RWPE1 (cell line): ENCODE measurements around the gene TCEANC.

ENCODE experiments used
- CTCF ChIA-PET: fragments of 350-600 bp; sonication (Branson Sonifier 250); formaldehyde crosslinking; extraction: SDS; loops from one replicate; lab custom pipeline; 2021; lab: Yijun Ruan, JAX
- POLR2A ChIA-PET: fragments of 400-600 bp; formaldehyde crosslinking; extraction: SDS; loops from one replicate; lab custom pipeline; 2020; ENCODE audit warnings: antibody characterized with exemption; ENCODE audit not compliant: low non-redundant PET; lab: Yijun Ruan, JAX
- DNase-seq: peaks from one replicate; pipeline ENCODE4 v3.0.0; 2012; ENCODE audit warnings: low spot score
- H3K27ac ChIP-seq: fragments of 450-650 bp; 2 replicates; pipeline ENCODE4 v1.5.1; 2017
- CTCF ChIP-seq: fragments of 450-650 bp; conservative IDR thresholded peaks from 2 replicates; pipeline ENCODE4 v1.5.1; 2017; ENCODE audit warnings: low read depth, mild to moderate bottlenecking

TCEANC gene

GRCh38 chrX:13654116-13654515 lies 1.2 kb downstream of the TCEANC start:
- no peak overlapping the region for H3K27ac ChIP-seq
- CTCF ChIA-PET: no interaction called here
- no peak for DNase-seq
- no peak for TF ChIP-seq CTCF
- POLR2A ChIA-PET: no interaction called here

- no peak for DNase-seq
- no peak for TF ChIP-seq CTCF
- POLR2A ChIA-PET: no interaction called here
- H3K27ac ChIP-seq: no peak overlapping the region
- CTCF ChIA-PET: no interaction called here
These were observed 2.7 kb downstream of the TCEANC start for GRCh38 chrX:13655674-13656073.

- no peak overlapping the region for H3K27ac ChIP-seq
- ChIA-PET POLR2A (no interaction called here), CTCF (interaction anchor here (0.8 kb wide), 1 partner anchor 77 kb away, joined by 3 read pairs; no protein-coding TSS in a partner anchor)
- TF ChIP-seq CTCF: peak; percentile 54
- DNase-seq: peak; percentile 13
These were observed 5.7 kb downstream of the TCEANC start for GRCh38 chrX:13658602-13659001.

GRCh38 chrX:13659063-13659462 lies 6.1 kb downstream of the TCEANC start:
- ChIA-PET POLR2A (no interaction called here), CTCF (interaction anchor here (0.6 to 0.8 kb wide), 2 partner anchors 35 to 77 kb away, joined by 3 read pairs; no protein-coding TSS in a partner anchor)
- no peak for TF ChIP-seq CTCF
- peak overlapping the region; percentile 68 for H3K27ac ChIP-seq
- DNase-seq: peak; percentile 52

- ChIA-PET CTCF (no interaction called here), POLR2A (no interaction called here)
- TF ChIP-seq CTCF: no peak
- no peak overlapping the region for H3K27ac ChIP-seq
- DNase-seq: no peak
These were observed 8.9 kb downstream of the TCEANC start for GRCh38 chrX:13661735-13662288.

- no peak for TF ChIP-seq CTCF
- ChIA-PET POLR2A (no interaction called here), CTCF (no interaction called here)
- no peak for DNase-seq
- H3K27ac ChIP-seq: no peak overlapping the region
These were observed 9.4 kb downstream of the TCEANC start for GRCh38 chrX:13662355-13662791.
